HG03103 (cell line): ENCODE measurements around the gene PHGDH.
"Not testable (repeated sequence)": the region's sequence is repeated elsewhere in the genome, so short reads cannot be mapped to it uniquely, and the experiment has no call there.

Source experiments
- ATAC-seq: cut with Tn5 transposase; IDR thresholded peaks from one replicate; pipeline ENCODE4 v1.9.1; 2021; ENCODE audit warnings: low read depth; ENCODE audit not compliant: unreplicated experiment

Gene PHGDH

GRCh38 chr1:119696863-119697262 is 14.9 kb upstream of the PHGDH start:
- ATAC-seq = not testable (repeated sequence)

DNA sequence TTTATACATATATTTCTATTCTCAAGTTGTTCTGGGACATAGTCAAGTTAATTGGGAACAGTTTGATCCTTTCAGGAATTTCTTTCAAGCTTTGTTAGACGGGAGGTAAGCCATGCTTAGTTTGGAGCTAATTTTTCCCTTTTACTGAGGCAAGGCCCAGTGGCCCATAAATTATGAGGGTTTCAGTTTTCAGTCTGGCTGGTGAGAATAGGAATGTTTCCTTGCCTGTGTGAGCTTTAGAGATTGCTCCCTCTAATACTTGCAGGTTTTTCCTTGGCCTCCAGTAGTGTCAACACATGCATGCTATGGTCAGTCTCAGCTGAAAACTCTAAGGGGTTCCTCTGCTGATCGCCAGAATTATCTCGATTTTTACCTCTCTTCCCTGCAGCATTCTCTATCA is 14.1 kb upstream of the PHGDH start:
- ATAC-seq = no peak

GRCh38 chr1:119700326-119700725 is 11.4 kb upstream of the PHGDH start:
- no peak for ATAC-seq

DNA sequence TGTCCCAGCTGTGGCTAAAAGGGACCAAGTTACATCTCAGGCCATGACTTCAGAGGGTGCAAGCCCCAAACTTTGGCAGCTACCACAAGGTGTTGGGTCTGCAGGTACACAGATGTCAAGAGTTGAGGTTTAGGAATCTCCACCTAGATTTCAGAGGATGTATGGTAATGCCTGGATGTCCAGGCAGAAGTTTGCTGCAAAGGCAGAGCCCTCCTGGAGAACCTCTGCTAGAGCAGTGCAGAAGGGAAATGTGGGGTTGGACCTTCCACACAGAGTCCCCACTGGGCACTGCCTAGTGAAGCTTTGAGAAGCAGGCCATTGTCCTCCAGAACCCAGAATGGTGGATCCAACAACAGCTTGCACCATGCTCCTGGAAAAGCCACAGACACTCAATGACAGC is 10.1 kb upstream of the PHGDH start:
- ATAC-seq = no peak

DNA sequence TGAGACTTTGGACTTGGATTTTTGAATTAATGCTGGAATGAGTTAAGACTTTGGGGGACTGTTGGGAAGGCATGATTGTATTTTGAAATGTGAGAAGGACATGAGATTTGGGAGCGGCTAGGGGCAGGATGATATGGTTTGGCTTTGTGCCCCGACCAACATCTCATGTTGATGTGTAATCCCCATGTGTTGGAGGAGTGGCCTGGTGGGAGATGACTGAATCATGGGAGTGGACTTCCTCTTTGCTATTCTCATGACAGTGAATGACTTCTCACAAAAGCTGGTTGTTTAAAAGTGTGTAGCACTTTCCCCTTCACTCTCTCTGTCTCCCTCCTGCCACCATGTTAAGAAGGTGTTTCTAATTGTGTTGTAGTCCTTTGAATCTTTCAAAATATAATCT is 9.3 kb upstream of the PHGDH start:
- no peak for ATAC-seq

GRCh38 chr1:119703666-119704450 is 7.9 kb upstream of the PHGDH start:
- no peak for ATAC-seq

DNA sequence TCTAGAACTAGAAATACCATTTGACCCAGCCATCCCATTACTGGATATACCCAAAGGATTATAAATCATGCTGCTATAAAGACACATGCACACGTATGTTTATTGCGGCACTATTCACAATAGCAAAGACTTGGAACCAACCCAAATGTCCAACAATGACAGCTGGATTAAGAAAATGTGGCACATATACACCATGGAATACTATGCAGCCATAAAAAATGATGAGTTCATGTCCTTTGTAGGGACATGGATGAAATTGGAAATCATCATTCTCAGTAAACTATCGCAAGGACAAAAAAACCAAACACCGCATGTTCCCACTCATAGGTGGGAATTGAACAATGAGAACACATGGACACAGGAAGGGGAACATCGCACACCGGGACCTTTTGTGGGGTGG is 5.1 kb upstream of the PHGDH start:
- not testable (repeated sequence) for ATAC-seq

DNA sequence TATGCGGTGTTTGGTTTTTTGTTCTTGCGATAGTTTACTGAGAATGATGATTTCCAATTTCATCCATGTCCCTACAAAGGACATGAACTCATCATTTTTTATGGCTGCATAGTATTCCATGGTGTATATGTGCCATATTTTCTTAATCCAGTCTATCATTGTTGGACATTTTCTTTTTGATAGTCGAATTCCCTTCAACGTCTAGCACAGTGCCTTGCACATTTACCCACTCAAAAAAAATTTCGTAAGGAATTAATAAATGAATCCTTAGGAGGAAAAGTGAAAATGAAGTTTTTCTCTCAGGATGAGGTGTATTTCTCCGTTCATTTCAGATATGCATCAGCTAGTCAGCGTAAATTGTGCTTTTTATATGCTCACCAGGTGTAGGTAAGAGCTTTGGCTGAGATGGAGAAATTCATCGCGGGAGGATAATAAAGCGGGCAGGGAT is 354 bp upstream of the PHGDH start:
- ATAC-seq = not testable (repeated sequence)

DNA sequence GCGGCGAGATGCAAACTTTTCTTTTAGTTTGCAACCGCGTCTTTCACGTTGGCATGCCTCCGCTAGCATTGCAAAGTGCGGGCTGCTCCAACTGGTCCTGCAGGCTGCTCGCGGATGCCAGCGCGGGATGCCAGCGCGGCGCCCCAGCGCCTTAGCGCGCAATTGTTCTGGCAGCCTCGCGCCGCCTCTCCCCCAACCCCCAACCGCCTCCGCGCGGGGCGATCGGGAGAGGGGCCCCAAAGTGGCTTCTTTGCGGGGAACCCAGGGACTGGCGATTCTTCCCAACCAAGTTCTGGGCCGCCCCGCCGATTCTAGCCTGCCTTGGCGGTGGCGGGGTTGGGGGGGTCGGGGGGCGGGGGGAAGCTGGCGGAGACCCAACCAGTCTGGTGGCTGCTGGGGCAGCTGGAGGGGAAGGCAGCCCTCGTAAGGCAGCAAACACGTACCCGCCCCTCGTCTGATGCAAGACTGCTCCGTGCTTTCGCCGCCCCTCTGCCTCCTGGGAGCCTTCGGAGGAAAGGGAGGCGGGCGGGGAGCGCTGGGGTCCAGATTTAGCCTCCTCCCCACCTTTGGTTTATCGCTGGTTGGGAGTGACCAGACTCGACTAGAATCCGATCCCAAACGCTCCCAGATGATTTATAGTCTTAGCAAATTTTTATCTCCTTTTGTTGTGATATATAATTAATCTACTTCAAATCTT is 756 bp downstream of the PHGDH start:
- peak; percentile 39 for ATAC-seq

DNA sequence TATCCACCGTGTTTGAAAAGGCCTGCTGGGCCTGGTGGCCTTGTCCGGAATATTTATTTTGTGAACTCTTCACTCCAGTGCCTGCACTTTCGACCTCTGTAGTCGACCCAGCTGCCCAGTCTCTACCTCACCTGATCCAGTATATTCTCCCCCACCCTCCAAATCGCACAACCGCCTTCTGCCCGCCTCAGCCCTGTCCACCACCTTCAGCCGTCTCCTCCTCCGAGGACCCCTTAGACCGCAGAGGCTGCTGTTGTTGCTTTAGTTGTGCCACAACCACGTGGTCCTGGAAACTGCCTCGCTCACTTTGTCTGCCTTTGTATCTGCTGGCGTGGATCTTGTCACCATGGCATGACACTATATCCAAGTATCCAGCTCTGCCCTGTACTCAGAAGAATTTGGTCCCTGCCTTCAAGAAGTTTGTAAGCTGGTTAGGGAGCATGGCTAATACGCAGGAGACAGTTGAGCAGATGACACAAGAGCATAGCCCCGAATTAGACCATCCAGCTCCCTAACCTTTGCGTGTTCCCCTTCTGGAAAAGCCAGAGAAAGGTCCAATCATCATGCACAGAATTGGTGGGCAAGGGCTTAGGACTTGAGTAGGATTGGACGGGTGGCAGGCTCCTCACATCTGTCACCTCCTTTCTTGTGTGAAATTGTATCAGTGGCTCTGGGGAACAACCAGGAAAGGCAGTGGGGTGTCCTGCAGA is 1.5 kb downstream of the PHGDH start:
- no peak for ATAC-seq

- no peak for ATAC-seq
Measured at GRCh38 chr1:119713749-119714456, 2.2 kb downstream of the PHGDH start.

- no peak for ATAC-seq
Measured at GRCh38 chr1:119714583-119714982, 2.8 kb downstream of the PHGDH start.

DNA sequence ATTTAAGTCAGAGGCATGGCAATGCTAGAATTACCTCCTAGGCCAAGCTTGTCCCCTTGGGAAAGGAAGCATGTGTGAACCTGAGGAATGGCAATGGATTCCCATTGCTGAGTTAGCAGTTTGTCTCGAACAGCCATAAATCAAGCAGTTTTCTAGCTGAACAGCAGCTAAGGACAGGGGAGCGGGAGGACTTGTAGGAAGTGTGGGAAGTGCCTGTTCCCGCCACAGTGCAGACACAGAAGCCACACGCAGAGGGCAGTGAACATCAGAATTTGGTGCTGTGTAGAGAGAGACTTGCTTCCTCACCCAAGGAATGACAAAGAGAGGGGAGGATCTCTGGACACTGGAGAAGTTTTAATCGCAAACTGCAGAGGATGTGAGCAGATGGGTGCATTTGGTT is 3.8 kb downstream of the PHGDH start:
- no peak for ATAC-seq

GRCh38 chr1:119718409-119718808 is 6.7 kb downstream of the PHGDH start:
- ATAC-seq = no peak

DNA sequence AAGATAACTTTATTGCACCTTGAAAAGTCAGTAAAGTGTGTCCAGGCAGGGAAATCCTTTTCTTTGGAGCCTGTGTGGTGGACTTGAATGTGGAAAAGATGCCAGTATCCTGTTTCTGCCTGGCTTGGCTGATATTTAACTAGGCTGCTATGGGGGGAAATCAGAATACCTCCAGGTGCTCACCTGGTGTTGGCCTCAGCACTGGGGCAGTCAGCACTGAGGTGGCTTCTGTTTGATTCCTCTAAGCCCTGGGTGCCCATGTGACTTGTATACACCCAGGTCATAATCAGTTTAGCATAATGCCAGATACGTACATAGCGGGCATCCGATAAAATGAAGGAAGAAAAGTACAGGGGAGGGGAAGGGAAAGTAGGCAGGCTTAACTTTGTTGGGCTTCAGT is 7.2 kb downstream of the PHGDH start:
- ATAC-seq = no peak

- no peak for ATAC-seq
Measured at GRCh38 chr1:119720866-119721440, 9.2 kb downstream of the PHGDH start.

DNA sequence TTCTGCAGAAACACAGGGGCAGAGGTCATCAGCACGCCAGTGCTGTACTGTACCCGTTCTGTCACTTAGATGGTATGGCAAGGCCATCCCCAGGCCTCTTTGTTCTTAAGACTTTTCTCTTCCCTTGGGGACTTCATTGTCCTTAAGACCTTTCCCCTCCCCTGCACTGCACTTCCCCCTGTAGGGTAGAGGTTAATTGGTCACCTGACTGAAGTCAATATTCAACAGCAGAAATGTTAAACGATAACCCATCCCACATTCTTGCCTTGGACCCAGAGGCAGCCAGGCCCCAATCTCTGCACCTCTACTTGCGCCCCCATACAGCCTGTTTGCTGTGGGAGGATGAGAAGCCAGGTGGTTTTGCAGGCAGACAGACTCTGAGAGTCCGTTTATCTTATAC is 10.2 kb downstream of the PHGDH start:
- ATAC-seq = no peak

- ATAC-seq = no peak
Measured at GRCh38 chr1:119724611-119725218, 13.0 kb downstream of the PHGDH start.

- ATAC-seq = no peak
Measured at GRCh38 chr1:119725626-119726025, 13.9 kb downstream of the PHGDH start.

- ATAC-seq = no peak
Measured at GRCh38 chr1:119727991-119728390, 16.3 kb downstream of the PHGDH start.
